ENCODE data around the gene NOL11.

GRCh38 chr17:67717192-67717623, 528 bp upstream of the NOL11 start:
- TF ChIP-seq CTCF (IDR thresholded peaks at IDR 0.05; ENCODE audit: insufficient read depth, low read length, poor library complexity, severe bottlenecking) (no peak), EZH2phosphoT487 (conservative IDR thresholded peaks at IDR 0.05; ENCODE audit: low read length) (no peak)

All from SU-DHL-6 (cell line).